Measurements from ENCODE around the gene PIM2.

The PIM2 gene

GRCh38 chrX:48909703-48910294 lies 9.0 kb downstream of the PIM2 start:
- Histone ChIP-seq H3K9me2 (replicated peaks; ENCODE audit: control insufficient read depth, low read length) (no peaks in the 10 kb centered on the region), H3K4me2 (ENCODE audit: low read length) (no peak overlapping the region), H3K4me3 (ENCODE audit: low read length) (no peak overlapping the region), H3K79me2 (ENCODE audit: control insufficient read depth, low read length) (peaks cover 22% of the 10 kb centered on the region), H4K20me1 (ENCODE audit: control insufficient read depth, insufficient read depth, low read depth, low read length) (no peaks in the 10 kb centered on the region), H3K9me3 (ENCODE audit: control insufficient read depth, insufficient read depth, low read length) (no peaks in the 10 kb centered on the region), H3K27ac (ENCODE audit: low read depth, low read length) (no peak overlapping the region), H3F3A (ENCODE audit: control insufficient read depth, insufficient read depth) (0 out of 2 replicates have a peak, but pooled peaks cover 13% of the 10 kb centered on the region), H3K36me3 (ENCODE audit: control insufficient read depth, low read length) (peaks cover 22% of the 10 kb centered on the region), H3K27me3 (ENCODE audit: control insufficient read depth, low read length) (no peaks in the 10 kb centered on the region), H3K4me1 (ENCODE audit: control insufficient read depth, low read length) (peaks cover 13% of the 10 kb centered on the region)
- TF ChIP-seq EZH2phosphoT487 (IDR thresholded peaks at IDR 0.05; ENCODE audit: borderline replicate concordance, low read length), result no peak
- no peak for TF ChIP-seq CTCF (IDR thresholded peaks at IDR 0.05; ENCODE audit: low read depth, low read length, poor library complexity, severe bottlenecking)

DNA sequence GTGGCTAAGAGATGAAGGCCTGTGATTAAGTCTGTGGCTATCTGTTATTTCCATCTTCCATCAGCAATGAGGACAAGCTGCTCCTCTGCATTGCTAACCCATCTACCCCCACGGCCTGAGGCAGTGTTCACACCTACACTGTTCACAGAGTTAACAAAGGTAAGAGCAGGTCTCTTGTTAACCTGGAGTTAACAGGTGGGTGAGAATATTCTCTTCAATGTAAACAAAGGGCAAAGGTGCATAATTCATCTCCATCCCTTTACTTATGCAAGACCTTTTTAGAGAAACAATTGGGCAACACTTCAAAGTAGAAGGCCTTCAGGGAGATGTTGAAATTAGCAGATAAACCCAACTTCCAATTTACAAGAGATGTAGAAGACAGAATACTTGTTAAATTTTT lies 10.2 kb downstream of the PIM2 start:
- Histone ChIP-seq H3K9me2 (replicated peaks; ENCODE audit: control insufficient read depth, low read length) (no peaks in the 10 kb centered on the region), H3K9me3 (ENCODE audit: control insufficient read depth, insufficient read depth, low read length) (no peaks in the 10 kb centered on the region), H4K20me1 (ENCODE audit: control insufficient read depth, insufficient read depth, low read depth, low read length) (no peaks in the 10 kb centered on the region), H3K4me3 (ENCODE audit: low read length) (no peak overlapping the region), H3K27ac (ENCODE audit: low read depth, low read length) (no peak overlapping the region), H3K79me2 (ENCODE audit: control insufficient read depth, low read length) (peaks cover 22% of the 10 kb centered on the region), H3K36me3 (ENCODE audit: control insufficient read depth, low read length) (peaks cover 10% of the 10 kb centered on the region), H3F3A (ENCODE audit: control insufficient read depth, insufficient read depth) (0 out of 2 replicates have a peak, but pooled peaks cover 13% of the 10 kb centered on the region), H3K4me2 (ENCODE audit: low read length) (no peak overlapping the region), H3K4me1 (ENCODE audit: control insufficient read depth, low read length) (peaks cover 13% of the 10 kb centered on the region), H3K27me3 (ENCODE audit: control insufficient read depth, low read length) (no peaks in the 10 kb centered on the region)
- no peak for TF ChIP-seq EZH2phosphoT487 (IDR thresholded peaks at IDR 0.05; ENCODE audit: borderline replicate concordance, low read length)
- no peak for TF ChIP-seq CTCF (IDR thresholded peaks at IDR 0.05; ENCODE audit: low read depth, low read length, poor library complexity, severe bottlenecking)

DNA sequence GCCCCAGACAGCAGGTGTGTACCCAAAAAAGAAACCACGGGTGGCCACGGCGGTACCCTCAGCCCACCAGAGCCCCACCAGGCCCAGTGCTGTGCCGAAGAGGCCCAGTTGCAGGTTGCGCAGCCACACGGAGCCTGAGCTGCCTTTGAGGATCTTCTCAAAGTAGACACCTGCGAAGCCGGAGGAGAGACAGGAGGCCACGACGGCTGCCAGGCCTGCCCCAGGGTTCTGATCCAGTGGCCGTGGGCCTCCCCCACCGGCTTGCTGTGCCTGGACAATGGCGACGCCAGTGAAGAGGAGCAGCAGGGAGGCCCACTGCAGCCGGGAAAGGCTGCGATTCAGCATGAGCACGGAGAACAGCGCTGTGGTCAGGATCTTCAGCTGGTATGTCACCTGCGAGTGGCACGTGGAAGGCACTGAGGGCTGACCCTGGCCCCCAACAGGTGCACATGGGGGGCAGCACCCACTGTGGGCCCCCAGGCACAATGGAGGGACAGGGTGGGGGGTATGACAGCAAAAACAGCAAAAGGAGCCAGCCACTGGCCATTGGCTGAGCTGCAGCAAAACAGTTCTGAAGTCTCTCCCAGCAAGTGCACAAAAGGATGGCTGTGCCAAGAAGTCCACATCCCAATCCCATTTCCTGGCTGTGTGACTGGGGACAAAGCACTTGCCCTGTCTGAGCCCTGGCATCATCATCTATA lies 13.6 kb downstream of the PIM2 start:
- peaks cover 15% of the 10 kb centered on the region for H3K79me2 ChIP-seq (ENCODE audit: control insufficient read depth, low read length)
- no peaks in the 10 kb centered on the region for H3F3A ChIP-seq (ENCODE audit: control insufficient read depth, insufficient read depth)
- TF ChIP-seq CTCF (IDR thresholded peaks at IDR 0.05; ENCODE audit: low read depth, low read length, poor library complexity, severe bottlenecking), result no peak
- H3K27me3 ChIP-seq (ENCODE audit: control insufficient read depth, low read length), result no peaks in the 10 kb centered on the region
- H3K27ac ChIP-seq (ENCODE audit: low read depth, low read length), result no peak overlapping the region
- no peak overlapping the region for H3K4me3 ChIP-seq (ENCODE audit: low read length)
- H3K4me2 ChIP-seq (ENCODE audit: low read length), result no peak overlapping the region
- H3K36me3 ChIP-seq (ENCODE audit: control insufficient read depth, low read length), result peaks cover 20% of the 10 kb centered on the region
- H3K9me2 ChIP-seq (replicated peaks; ENCODE audit: control insufficient read depth, low read length), result no peaks in the 10 kb centered on the region
- no peaks in the 10 kb centered on the region for H4K20me1 ChIP-seq (ENCODE audit: control insufficient read depth, insufficient read depth, low read depth, low read length)
- H3K4me1 ChIP-seq (ENCODE audit: control insufficient read depth, low read length), result peaks cover 1% of the 10 kb centered on the region
- no peaks in the 10 kb centered on the region for H3K9me3 ChIP-seq (ENCODE audit: control insufficient read depth, insufficient read depth, low read length)

Data from DOHH2 (cell line).